CD4-positive, CD25-positive, alpha-beta regulatory T cell (primary cell): ENCODE results near the gene MAP1LC3B2. TPM values are rescaled to one million over a fixed set of nuclear protein-coding genes. Genes with fewer than 3 reads are reported as not detected.
"Not testable (repeated sequence)": the region's sequence is repeated elsewhere in the genome, so short reads cannot be mapped to it uniquely, and the experiment has no call there.

Experiments used
- ATAC-seq, 2 donors: fragments of 150-1000 bp; cut with Tn5 transposase; one replicate each; pipeline ENCODE4 v1.10.0; 2021; ENCODE audit warnings: low read depth in 2 of 2, moderate number of reproducible peaks in 2 of 2, moderate library complexity in 1 of 2
- DNase-seq, 3 donors: peaks; one replicate each; pipeline versions ENCODE4 v3.0.0 to v3.0.0-alpha.2; 2012 to 2022; ENCODE audit warnings: mixed read lengths in 1 of 3
- H3K27ac ChIP-seq: one replicate; pipeline ENCODE4 v1.7.0; 2013; ENCODE audit warnings: mild to moderate bottlenecking, low read length; ENCODE audit not compliant: insufficient read depth, poor library complexity, severe bottlenecking
- H3K27me3 ChIP-seq: one replicate; pipeline ENCODE4 v1.7.0; 2013; ENCODE audit warnings: low read length; ENCODE audit not compliant: control insufficient read depth, insufficient read depth
- H3K36me3 ChIP-seq: one replicate; pipeline ENCODE4 v1.7.0; 2013; ENCODE audit warnings: mild to moderate bottlenecking, low read length, moderate library complexity; ENCODE audit not compliant: control insufficient read depth, insufficient read depth
- H3K4me1 ChIP-seq: 2 replicates; pipeline ENCODE4 v1.7.0; 2013; ENCODE audit warnings: mild to moderate bottlenecking, low read length; ENCODE audit not compliant: insufficient read depth, control insufficient read depth, poor library complexity, severe bottlenecking
- H3K4me3 ChIP-seq: one replicate; pipeline ENCODE4 v1.7.0; 2013; ENCODE audit warnings: low read depth, mild to moderate bottlenecking, low read length, moderate library complexity
- H3K9me3 ChIP-seq, 2 experiments: 1 replicate in 1 of 2; 2 replicates in 1 of 2; pipeline ENCODE4 v1.7.0; 2013; ENCODE audit warnings: low read length in 2 of 2, mild to moderate bottlenecking in 1 of 2, moderate library complexity in 1 of 2; ENCODE audit not compliant: control insufficient read depth in 2 of 2
- H3K27ac Mint-ChIP-seq, 3 donors: one replicate each; pipeline ENCODE4 v1.8.0; 2020 to 2022; ENCODE audit warnings: mild to moderate bottlenecking in 3 of 3, mixed read lengths in 3 of 3, moderate library complexity in 2 of 3
- H3K27me3 Mint-ChIP-seq: one replicate; pipeline ENCODE4 v1.8.0; 2022; ENCODE audit warnings: mild to moderate bottlenecking, mixed read lengths
- H3K36me3 Mint-ChIP-seq: one replicate; pipeline ENCODE4 v1.8.0; 2020; ENCODE audit warnings: mixed read lengths
- H3K4me1 Mint-ChIP-seq, 4 donors: one replicate each; pipeline ENCODE4 v1.8.0; 2020 to 2022; ENCODE audit warnings: mixed read lengths in 4 of 4, mild to moderate bottlenecking in 1 of 4
- H3K4me3 Mint-ChIP-seq, 4 donors: one replicate each; pipeline ENCODE4 v1.8.0; 2020 to 2022; ENCODE audit warnings: mild to moderate bottlenecking in 4 of 4, mixed read lengths in 4 of 4, moderate library complexity in 3 of 4
- H3K9me3 Mint-ChIP-seq, 7 donors: one replicate each; pipeline ENCODE4 v1.8.0; 2020 to 2022; ENCODE audit warnings: mixed read lengths in 7 of 7, mild to moderate bottlenecking in 3 of 7, moderate library complexity in 2 of 7
- polyA plus RNA-seq, 4 donors: library from polyadenylated mRNA; unstranded; fragments of 300-500 nt; fragmentation: Illumina TruSeq; gene quantifications; one replicate each; pipeline ENCODE4 v1.2.3, GENCODE V29; 2021
- total RNA-seq: library from RNA; stranded (reverse); gene quantifications from one replicate; pipeline ENCODE4 v1.2.3, GENCODE V29; 2022

The MAP1LC3B2 gene
- total and polyA plus RNA-seq, 5 donors from 2014 or later, result 2.2 to 14.2 (median 8.1) TPM

DNA sequence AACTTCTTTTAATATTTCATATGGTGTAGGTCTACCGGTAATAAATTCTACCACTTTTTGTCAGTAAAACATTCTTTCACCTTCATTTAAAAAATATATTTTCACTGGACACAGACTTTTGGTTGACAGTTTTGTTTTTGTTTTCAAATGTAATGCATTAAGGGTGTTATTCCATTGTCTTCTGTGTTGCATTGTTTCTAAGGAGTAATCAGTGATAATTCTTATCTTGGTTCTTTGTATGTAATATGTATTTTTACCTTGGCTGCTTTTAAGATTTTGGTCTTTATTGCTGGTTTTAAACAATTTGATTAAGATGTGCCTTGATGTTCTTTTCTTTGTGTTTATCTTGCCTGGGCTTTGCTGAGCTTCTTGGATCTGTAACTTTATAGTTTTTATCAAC is 4.1 kb downstream of the MAP1LC3B2 start:
- H3K36me3 Mint-ChIP-seq, result peaks cover 3% of the 10 kb centered on the region
- Histone ChIP-seq H3K36me3 (no peaks in the 10 kb centered on the region), H3K27ac (no peak overlapping the region), H3K4me1 (peaks cover 28% of the 10 kb centered on the region), H3K4me3 (no peak overlapping the region), H3K9me3 (peaks cover 10 to 16% of the 10 kb centered on the region in 2 experiments), H3K27me3 (peaks cover 2% of the 10 kb centered on the region)
- H3K9me3 Mint-ChIP-seq, result peaks cover 0 to 6% (median 3%) of the 10 kb centered on the region in 7 donors
- peaks cover 10 to 36% (median 28%) of the 10 kb centered on the region in 4 donors for H3K4me1 Mint-ChIP-seq
- no peak overlapping the region for H3K4me3 Mint-ChIP-seq
- ATAC-seq, result no peak
- no peak for DNase-seq
- peaks cover 5% of the 10 kb centered on the region for H3K27me3 Mint-ChIP-seq
- H3K27ac Mint-ChIP-seq, result no peak overlapping the region

DNA sequence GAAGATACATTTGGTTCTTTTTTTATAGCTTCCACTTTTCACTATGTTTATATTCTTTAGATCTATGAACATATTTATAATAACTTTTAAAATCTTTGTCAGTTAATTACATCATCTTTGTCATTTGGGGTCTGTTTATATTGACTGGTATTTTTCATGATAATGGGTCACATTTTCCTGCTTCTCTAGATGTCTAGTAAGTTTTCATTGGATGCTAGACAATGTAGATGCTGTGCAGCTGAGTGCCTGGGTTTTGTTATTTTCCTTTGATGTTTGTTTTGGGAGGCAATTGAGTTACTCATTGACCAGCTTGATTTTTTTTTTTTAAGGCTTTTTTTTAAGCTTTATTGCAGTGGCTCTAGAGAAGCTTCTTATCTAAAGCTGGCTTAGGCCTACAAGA is 4.9 kb downstream of the MAP1LC3B2 start:
- no peak overlapping the region for H3K27ac ChIP-seq
- ATAC-seq (no peak), DNase-seq (no peak)
- H3K4me1 ChIP-seq, result peaks cover 21% of the 10 kb centered on the region
- H3K9me3 ChIP-seq, result peaks cover 10 to 16% of the 10 kb centered on the region in 2 experiments
- peaks cover 0 to 7% (median 3%) of the 10 kb centered on the region in 7 donors for H3K9me3 Mint-ChIP-seq
- peaks cover 3% of the 10 kb centered on the region for H3K36me3 Mint-ChIP-seq
- no peaks in the 10 kb centered on the region for H3K36me3 ChIP-seq
- no peak overlapping the region for H3K27ac Mint-ChIP-seq
- H3K4me3 Mint-ChIP-seq, result no peak overlapping the region
- peaks cover 2% of the 10 kb centered on the region for H3K27me3 ChIP-seq
- H3K4me3 ChIP-seq, result no peak overlapping the region
- H3K27me3 Mint-ChIP-seq, result peaks cover 5% of the 10 kb centered on the region
- peaks cover 10 to 28% (median 22%) of the 10 kb centered on the region in 4 donors for H3K4me1 Mint-ChIP-seq

DNA sequence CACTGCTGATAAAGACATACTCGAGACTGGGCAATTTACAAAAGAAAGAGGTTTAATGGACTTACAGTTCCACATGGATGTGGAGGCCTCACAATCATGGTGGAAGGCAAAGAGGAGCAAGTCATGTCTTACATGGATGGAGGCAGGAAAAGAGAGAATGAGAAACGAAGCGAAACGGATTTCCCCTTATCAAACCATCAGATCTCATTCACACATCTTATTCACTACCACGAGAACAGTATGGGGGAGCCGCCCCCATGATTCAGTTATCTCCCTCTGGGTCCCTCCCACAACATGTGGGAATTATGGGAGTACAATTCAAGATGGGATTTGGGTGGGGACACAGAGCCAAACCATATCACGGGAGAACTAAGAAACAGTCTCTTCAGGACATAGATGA is 6.0 kb downstream of the MAP1LC3B2 start:
- H3K36me3 Mint-ChIP-seq, H3K4me3 Mint-ChIP-seq, H3K27ac ChIP-seq, H3K27ac Mint-ChIP-seq, H3K27me3 ChIP-seq, H3K36me3 ChIP-seq, H3K9me3 Mint-ChIP-seq, ATAC-seq, DNase-seq, H3K27me3 Mint-ChIP-seq, H3K4me3 ChIP-seq: not testable (repeated sequence)
- Histone ChIP-seq H3K4me1 (peaks cover 10% of the 10 kb centered on the region), H3K9me3 (peaks cover 10 to 16% of the 10 kb centered on the region in 2 experiments)
- peaks cover 4 to 17% (median 12%) of the 10 kb centered on the region in 4 donors for H3K4me1 Mint-ChIP-seq

DNA sequence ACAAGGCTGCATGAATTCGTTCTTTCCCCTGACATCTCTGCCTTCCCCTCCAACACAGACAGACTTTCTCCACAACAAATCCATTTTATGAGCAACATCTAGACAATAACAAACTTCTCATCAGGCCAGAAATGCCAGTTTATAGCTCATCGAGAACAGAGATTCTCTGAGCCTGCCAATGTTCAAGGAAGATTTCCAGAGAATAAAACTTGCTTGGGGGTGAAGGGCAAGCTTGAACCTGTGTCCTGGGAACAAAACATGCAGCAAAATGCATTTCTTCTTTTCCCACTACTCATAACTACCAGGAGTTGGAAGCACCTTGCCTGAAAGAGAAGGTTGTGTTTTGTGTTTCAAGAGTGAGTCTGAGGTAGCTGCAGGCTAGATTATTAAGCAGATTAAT is 6.8 kb downstream of the MAP1LC3B2 start:
- no peak for ATAC-seq
- H3K27me3 Mint-ChIP-seq, result peaks cover 5% of the 10 kb centered on the region
- peaks cover 3% of the 10 kb centered on the region for H3K36me3 Mint-ChIP-seq
- no peak overlapping the region for H3K27ac Mint-ChIP-seq
- peaks cover 2% of the 10 kb centered on the region for H3K27me3 ChIP-seq
- H3K27ac ChIP-seq, result no peak overlapping the region
- peaks cover 0 to 7% (median 3%) of the 10 kb centered on the region in 7 donors for H3K9me3 Mint-ChIP-seq
- peaks cover 0 to 10% (median 6%) of the 10 kb centered on the region in 4 donors for H3K4me1 Mint-ChIP-seq
- H3K4me3 ChIP-seq, result no peak overlapping the region
- no peak overlapping the region for H3K4me3 Mint-ChIP-seq
- H3K4me1 ChIP-seq, result peaks cover 3% of the 10 kb centered on the region
- H3K9me3 ChIP-seq, result peaks cover 10 to 16% of the 10 kb centered on the region in 2 experiments
- DNase-seq, result no peak
- H3K36me3 ChIP-seq, result no peaks in the 10 kb centered on the region

GRCh38 chr12:116568203-116568602 is 9.0 kb downstream of the MAP1LC3B2 start:
- Mint-ChIP-seq H3K27me3 (peaks cover 5% of the 10 kb centered on the region), H3K27ac (no peak overlapping the region), H3K36me3 (peaks cover 3% of the 10 kb centered on the region), H3K4me1 (peaks cover 0 to 6% (median 0%) of the 10 kb centered on the region in 4 donors), H3K9me3 (peaks cover 0 to 7% (median 3%) of the 10 kb centered on the region in 7 donors), H3K4me3 (no peak overlapping the region)
- Histone ChIP-seq H3K9me3 (peaks cover 9 to 15% of the 10 kb centered on the region in 2 experiments), H3K36me3 (no peaks in the 10 kb centered on the region), H3K4me3 (no peak overlapping the region), H3K27ac (no peak overlapping the region), H3K4me1 (no peaks in the 10 kb centered on the region), H3K27me3 (peaks cover 2% of the 10 kb centered on the region)
- DNase-seq (no peak), ATAC-seq (no peak)

GRCh38 chr12:116571089-116571488 is 11.9 kb downstream of the MAP1LC3B2 start:
- ATAC-seq (no peak), DNase-seq (no peak)
- no peak overlapping the region for H3K27ac ChIP-seq
- Mint-ChIP-seq H3K4me3 (no peak overlapping the region), H3K4me1 (peaks cover 0 to 2% (median 0%) of the 10 kb centered on the region in 4 donors), H3K27me3 (peaks cover 7% of the 10 kb centered on the region), H3K27ac (no peak overlapping the region), H3K9me3 (peaks cover 0 to 1% (median 0%) of the 10 kb centered on the region in 7 donors), H3K36me3 (no peaks in the 10 kb centered on the region)
- peaks cover 2% of the 10 kb centered on the region for H3K27me3 ChIP-seq
- no peaks in the 10 kb centered on the region for H3K4me1 ChIP-seq
- H3K4me3 ChIP-seq, result no peak overlapping the region
- H3K36me3 ChIP-seq, result no peaks in the 10 kb centered on the region
- no peaks in the 10 kb centered on the region for H3K9me3 ChIP-seq

DNA sequence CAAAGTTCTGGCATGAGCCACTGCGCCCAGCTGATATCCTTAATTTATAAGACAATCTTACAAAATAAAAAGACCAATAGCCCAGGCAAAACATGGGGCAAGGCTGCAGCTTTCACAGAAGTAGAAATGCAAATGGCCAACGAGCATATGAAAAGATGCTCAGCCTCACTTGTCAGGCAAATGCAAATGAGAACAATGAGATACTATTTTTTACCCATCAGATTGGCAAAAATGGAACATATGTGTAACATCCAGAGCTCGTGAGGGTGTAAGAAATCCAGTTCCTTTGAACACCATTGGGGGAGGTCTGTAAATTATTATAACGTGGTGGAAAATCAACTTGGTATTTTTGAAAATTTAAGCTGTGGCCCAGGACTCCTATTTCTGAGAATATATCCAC is 14.6 kb downstream of the MAP1LC3B2 start:
- ATAC-seq, result no peak

DNA sequence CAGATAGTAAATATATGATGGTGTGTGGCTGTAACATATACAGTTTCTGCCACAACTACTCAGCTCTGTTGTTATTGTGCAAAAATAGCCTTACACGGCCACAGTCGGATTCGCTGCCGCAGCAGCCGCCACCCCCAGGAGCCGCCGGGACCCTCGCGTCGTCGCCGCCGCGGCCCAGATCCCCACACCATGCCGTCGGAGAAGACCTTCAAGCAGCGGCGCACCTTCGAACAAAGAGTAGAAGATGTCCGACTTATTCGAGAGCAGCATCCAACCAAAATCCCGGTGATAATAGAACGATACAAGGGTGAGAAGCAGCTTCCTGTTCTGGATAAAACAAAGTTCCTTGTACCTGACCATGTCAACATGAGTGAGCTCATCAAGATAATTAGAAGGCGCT is 16.6 kb downstream of the MAP1LC3B2 start:
- H3K4me1 Mint-ChIP-seq, H3K9me3 Mint-ChIP-seq, H3K27ac ChIP-seq, H3K4me3 Mint-ChIP-seq, H3K27me3 ChIP-seq, DNase-seq, H3K27ac Mint-ChIP-seq, H3K4me1 ChIP-seq, H3K4me3 ChIP-seq, ATAC-seq, H3K36me3 ChIP-seq, H3K36me3 Mint-ChIP-seq, H3K9me3 ChIP-seq: not testable (repeated sequence)
- peaks cover 23% of the 10 kb centered on the region for H3K27me3 Mint-ChIP-seq

More for the DNA sequence above, 14.6 kb downstream of the MAP1LC3B2 start:
- H3K9me3 ChIP-seq, result no peaks in the 10 kb centered on the region
- H3K4me1 ChIP-seq, result no peaks in the 10 kb centered on the region
- Mint-ChIP-seq H3K36me3 (no peaks in the 10 kb centered on the region), H3K9me3 (no peaks in the 10 kb centered on the region), H3K4me1 (peaks cover 0 to 2% (median 0%) of the 10 kb centered on the region in 4 donors), H3K27me3 (peaks cover 13% of the 10 kb centered on the region), H3K27ac (no peak overlapping the region), H3K4me3 (no peak overlapping the region)
- DNase-seq, result no peak
- H3K36me3 ChIP-seq, result no peaks in the 10 kb centered on the region
- H3K27ac ChIP-seq, result no peak overlapping the region
- no peaks in the 10 kb centered on the region for H3K27me3 ChIP-seq
- no peak overlapping the region for H3K4me3 ChIP-seq
